Glutamatergic neuron (in vitro differentiated cells): ENCODE measurements around the gene UBE2E2. TPM values are rescaled to one million over a fixed set of nuclear protein-coding genes. Genes with fewer than 3 reads are reported as not detected.

Experiments
- DNase-seq: peaks from one replicate; pipeline ENCODE4 v3.0.0; 2022
- H3K27ac Mint-ChIP-seq: one replicate; pipeline ENCODE4 v1.8.0; 2020; ENCODE audit warnings: mild to moderate bottlenecking, mixed read lengths, inconsistent platforms; ENCODE audit not compliant: unreplicated experiment
- H3K27me3 Mint-ChIP-seq: one replicate; pipeline ENCODE4 v1.8.0; 2020; ENCODE audit warnings: mild to moderate bottlenecking, moderate library complexity, mixed read lengths, inconsistent platforms; ENCODE audit not compliant: unreplicated experiment
- H3K36me3 Mint-ChIP-seq: one replicate; pipeline ENCODE4 v1.8.0; 2020; ENCODE audit warnings: mild to moderate bottlenecking, mixed read lengths, inconsistent platforms; ENCODE audit not compliant: unreplicated experiment
- H3K4me1 Mint-ChIP-seq: one replicate; pipeline ENCODE4 v1.8.0; 2020; ENCODE audit warnings: mild to moderate bottlenecking, low read depth, mixed read lengths, inconsistent platforms; ENCODE audit not compliant: unreplicated experiment
- H3K4me3 Mint-ChIP-seq: one replicate; pipeline ENCODE4 v1.8.0; 2020; ENCODE audit warnings: mild to moderate bottlenecking, mixed read lengths, inconsistent platforms; ENCODE audit not compliant: unreplicated experiment
- H3K9me3 Mint-ChIP-seq: one replicate; pipeline ENCODE4 v1.8.0; 2020; ENCODE audit warnings: mild to moderate bottlenecking, moderate library complexity, mixed read lengths, inconsistent platforms; ENCODE audit not compliant: unreplicated experiment
- total RNA-seq: library from RNA; stranded (reverse); fragmentation: NEBNext Ultra II Directional; extraction: Animal tissue kit (Norgen Biotek cat#: 25700); gene quantifications from one replicate; pipeline ENCODE4 v1.2.1, GENCODE V29; 2021; ENCODE audit not compliant: unreplicated experiment
- TF ChIP-seq, protein P1 (sequence below): fragments of 200-600 bp; sonication (generic); IDR thresholded peaks from one replicate; pipeline ENCODE4 v1.5.0; 2021; ENCODE audit not compliant: partially characterized antibody, unreplicated experiment

The UBE2E2 gene
- total RNA-seq, 1 donor from 2014 or later, result 40.6 TPM

- no peaks in the 10 kb centered on the region for H3K36me3 Mint-ChIP-seq
- peaks cover 2% of the 10 kb centered on the region for H3K4me1 Mint-ChIP-seq
- DNase-seq, result no peak
- peaks cover under 1% of the 10 kb centered on the region for H3K9me3 Mint-ChIP-seq
- TF ChIP-seq, protein P1, sequence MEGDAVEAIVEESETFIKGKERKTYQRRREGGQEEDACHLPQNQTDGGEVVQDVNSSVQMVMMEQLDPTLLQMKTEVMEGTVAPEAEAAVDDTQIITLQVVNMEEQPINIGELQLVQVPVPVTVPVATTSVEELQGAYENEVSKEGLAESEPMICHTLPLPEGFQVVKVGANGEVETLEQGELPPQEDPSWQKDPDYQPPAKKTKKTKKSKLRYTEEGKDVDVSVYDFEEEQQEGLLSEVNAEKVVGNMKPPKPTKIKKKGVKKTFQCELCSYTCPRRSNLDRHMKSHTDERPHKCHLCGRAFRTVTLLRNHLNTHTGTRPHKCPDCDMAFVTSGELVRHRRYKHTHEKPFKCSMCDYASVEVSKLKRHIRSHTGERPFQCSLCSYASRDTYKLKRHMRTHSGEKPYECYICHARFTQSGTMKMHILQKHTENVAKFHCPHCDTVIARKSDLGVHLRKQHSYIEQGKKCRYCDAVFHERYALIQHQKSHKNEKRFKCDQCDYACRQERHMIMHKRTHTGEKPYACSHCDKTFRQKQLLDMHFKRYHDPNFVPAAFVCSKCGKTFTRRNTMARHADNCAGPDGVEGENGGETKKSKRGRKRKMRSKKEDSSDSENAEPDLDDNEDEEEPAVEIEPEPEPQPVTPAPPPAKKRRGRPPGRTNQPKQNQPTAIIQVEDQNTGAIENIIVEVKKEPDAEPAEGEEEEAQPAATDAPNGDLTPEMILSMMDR, result no peak
- H3K27ac Mint-ChIP-seq, result no peak overlapping the region
- H3K4me3 Mint-ChIP-seq, result no peak overlapping the region
- H3K27me3 Mint-ChIP-seq, result peaks cover 2% of the 10 kb centered on the region
Measured at GRCh38 chr3:23209103-23209502, 6.0 kb downstream of the UBE2E2 start.

GRCh38 chr3:23209747-23210487 is 6.8 kb downstream of the UBE2E2 start:
- Mint-ChIP-seq H3K4me1 (no peaks in the 10 kb centered on the region), H3K9me3 (no peaks in the 10 kb centered on the region), H3K36me3 (no peaks in the 10 kb centered on the region), H3K27ac (no peak overlapping the region), H3K4me3 (no peak overlapping the region), H3K27me3 (peaks cover 2% of the 10 kb centered on the region)
- TF ChIP-seq, protein P1, result no peak
- DNase-seq, result no peak

DNA sequence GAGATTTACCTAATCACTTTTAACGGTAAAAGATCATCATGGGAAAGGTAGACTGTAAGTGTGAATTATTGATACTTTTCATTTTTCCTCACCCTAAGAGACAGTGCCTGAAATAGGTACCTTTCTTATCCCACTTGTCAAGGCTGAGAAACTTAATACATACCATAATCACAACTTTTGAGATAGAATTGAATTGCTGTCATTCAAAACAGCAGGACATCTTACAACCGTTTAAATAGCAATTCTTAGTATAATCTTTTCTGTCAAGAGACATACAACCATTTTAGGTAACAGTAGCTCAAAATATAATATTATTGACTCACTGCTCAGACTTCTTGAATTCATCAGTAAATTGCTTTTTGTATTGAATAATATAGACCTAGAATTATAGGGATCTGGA is 10.7 kb downstream of the UBE2E2 start:
- Mint-ChIP-seq H3K27me3 (peaks cover 2% of the 10 kb centered on the region), H3K36me3 (no peaks in the 10 kb centered on the region), H3K4me1 (no peaks in the 10 kb centered on the region), H3K9me3 (no peaks in the 10 kb centered on the region), H3K4me3 (no peak overlapping the region), H3K27ac (no peak overlapping the region)
- DNase-seq, result no peak
- TF ChIP-seq, protein P1, result no peak

DNA sequence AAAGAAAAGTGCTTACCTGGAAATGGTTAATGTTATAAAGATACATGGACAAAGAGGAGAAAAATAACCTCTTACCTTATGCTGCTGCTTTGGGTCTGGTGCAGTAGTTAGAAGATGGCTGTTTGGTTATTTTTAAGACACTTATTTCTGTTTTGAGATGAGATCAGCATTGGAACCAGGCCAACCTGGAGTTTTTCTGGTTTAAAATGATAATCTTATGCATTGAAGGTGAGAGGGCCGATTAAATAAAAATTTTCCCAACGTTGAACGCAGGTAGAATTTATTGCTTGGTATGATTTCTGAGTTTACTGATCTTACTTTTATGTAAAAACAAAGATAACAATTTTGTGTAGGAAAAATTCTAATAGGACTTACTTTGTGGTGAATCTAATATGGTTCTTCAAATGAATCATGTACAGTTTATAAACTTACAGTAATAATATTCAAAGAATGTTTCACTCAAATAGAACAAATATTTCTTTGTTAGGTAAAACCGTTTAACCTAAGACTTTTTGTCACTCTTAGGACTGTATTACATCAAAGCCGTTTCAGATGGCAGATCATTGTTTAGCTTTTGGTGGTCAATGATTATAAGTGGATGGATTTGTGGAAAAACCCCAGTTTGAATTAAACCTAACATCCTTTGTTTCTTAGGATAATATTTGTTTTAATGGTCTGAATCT is 14.9 kb downstream of the UBE2E2 start:
- no peak for DNase-seq
- no peak overlapping the region for H3K27ac Mint-ChIP-seq

More for the DNA sequence above, 14.9 kb downstream of the UBE2E2 start:
- Mint-ChIP-seq H3K9me3 (no peaks in the 10 kb centered on the region), H3K27me3 (no peaks in the 10 kb centered on the region), H3K36me3 (peaks cover 4% of the 10 kb centered on the region), H3K4me1 (no peaks in the 10 kb centered on the region), H3K4me3 (no peak overlapping the region)
- TF ChIP-seq, protein P1, result no peak
